ENCODE measurements around the gene HDAC9. TPM values are rescaled to one million over a fixed set of nuclear protein-coding genes. Genes with fewer than 3 reads are reported as not detected.

Gene HDAC9
- total RNA-seq, 1 donor from 2014 or later, result 3.6 TPM

GRCh38 chr7:18886832-18887231 lies 391.3 kb downstream of the HDAC9 start:
- no peak overlapping the region for H3K27ac Mint-ChIP-seq

GRCh38 chr7:18889436-18889835 lies 393.9 kb downstream of the HDAC9 start:
- no peaks in the 10 kb centered on the region for H3K36me3 Mint-ChIP-seq (ENCODE audit: insufficient read depth)
- H3K9me3 Mint-ChIP-seq (ENCODE audit: low read depth), result no peaks in the 10 kb centered on the region
- H3K27me3 Mint-ChIP-seq, result no peaks in the 10 kb centered on the region
- no peak overlapping the region for H3K4me3 Mint-ChIP-seq (ENCODE audit: low read depth)
- no peak for TF ChIP-seq CTCF (IDR thresholded peaks at IDR 0.05; ENCODE audit: unreplicated experiment)
- H3K4me1 Mint-ChIP-seq (ENCODE audit: low read depth), result no peaks in the 10 kb centered on the region
- DNase-seq (ENCODE audit: low spot score, unreplicated experiment), result no peak
- H3K27ac Mint-ChIP-seq, result no peak overlapping the region

More at GRCh38 chr7:18886832-18887231, 391.3 kb downstream of the HDAC9 start:
- H3K4me1 Mint-ChIP-seq (ENCODE audit: low read depth), result no peaks in the 10 kb centered on the region
- H3K9me3 Mint-ChIP-seq (ENCODE audit: low read depth), result no peaks in the 10 kb centered on the region
- no peaks in the 10 kb centered on the region for H3K36me3 Mint-ChIP-seq (ENCODE audit: insufficient read depth)
- no peaks in the 10 kb centered on the region for H3K27me3 Mint-ChIP-seq
- no peak overlapping the region for H3K4me3 Mint-ChIP-seq (ENCODE audit: low read depth)
- TF ChIP-seq CTCF (IDR thresholded peaks at IDR 0.05; ENCODE audit: unreplicated experiment), result no peak
- no peak for DNase-seq (ENCODE audit: low spot score, unreplicated experiment)

DNA sequence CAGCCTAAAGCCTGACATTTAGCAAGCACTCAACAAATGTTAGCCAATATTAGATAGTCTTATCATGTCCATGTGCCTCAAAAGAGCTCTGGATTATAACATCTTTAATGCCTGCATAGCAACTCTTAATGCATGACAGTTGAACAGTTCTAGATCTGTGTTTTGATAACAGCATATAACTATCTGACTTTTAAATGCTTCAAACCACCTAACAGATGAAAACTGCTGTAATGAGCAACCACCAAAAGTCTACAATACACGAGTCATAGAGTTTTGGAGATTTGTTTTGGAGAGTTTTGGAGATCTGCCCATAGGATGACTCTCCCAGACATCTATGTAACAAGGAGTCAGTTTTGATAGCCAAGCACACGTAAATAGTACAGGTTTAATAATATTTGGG lies 394.6 kb downstream of the HDAC9 start:
- Mint-ChIP-seq H3K4me1 (ENCODE audit: low read depth) (no peaks in the 10 kb centered on the region), H3K27ac (no peak overlapping the region), H3K4me3 (ENCODE audit: low read depth) (no peak overlapping the region), H3K27me3 (no peaks in the 10 kb centered on the region), H3K36me3 (ENCODE audit: insufficient read depth) (no peaks in the 10 kb centered on the region), H3K9me3 (ENCODE audit: low read depth) (no peaks in the 10 kb centered on the region)
- DNase-seq (ENCODE audit: low spot score, unreplicated experiment), result no peak
- no peak for TF ChIP-seq CTCF (IDR thresholded peaks at IDR 0.05; ENCODE audit: unreplicated experiment)

DNA sequence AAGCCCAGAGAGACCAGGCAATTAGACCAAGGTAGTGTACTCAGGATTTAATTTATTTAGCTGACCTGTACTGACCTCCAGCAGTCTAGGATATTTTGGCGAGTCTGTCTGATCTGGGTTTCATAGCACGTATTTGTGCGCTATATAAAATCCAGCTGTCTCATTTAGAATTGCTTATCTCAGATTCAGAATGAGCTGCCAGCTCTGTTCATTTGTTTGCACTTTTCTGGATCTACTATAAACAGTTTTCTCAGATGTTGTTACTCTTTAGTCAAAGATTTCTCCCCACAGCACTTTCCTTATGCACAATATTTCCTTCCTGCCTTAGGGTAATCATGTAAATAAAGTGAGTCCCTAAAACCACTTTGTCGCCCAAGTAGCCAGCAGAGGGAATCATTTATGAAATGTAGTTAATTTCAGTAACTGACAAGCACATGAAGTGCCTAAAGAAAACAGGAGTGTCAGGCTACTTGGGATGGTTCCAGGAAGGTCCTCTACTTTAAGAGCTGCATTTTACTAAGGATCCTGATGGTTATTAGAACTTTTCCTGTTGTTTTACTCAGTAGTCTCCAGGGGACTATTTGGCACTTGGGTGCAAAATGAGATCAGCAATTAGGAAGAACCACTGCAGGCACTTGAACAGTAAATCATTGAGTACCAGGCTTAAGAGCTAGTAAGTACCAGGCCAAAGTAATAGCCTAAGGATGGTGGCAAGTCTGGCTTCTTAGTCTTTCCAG lies 395.5 kb downstream of the HDAC9 start:
- Mint-ChIP-seq H3K27ac (no peak overlapping the region), H3K4me1 (ENCODE audit: low read depth) (no peaks in the 10 kb centered on the region), H3K27me3 (no peaks in the 10 kb centered on the region), H3K4me3 (ENCODE audit: low read depth) (no peak overlapping the region), H3K9me3 (ENCODE audit: low read depth) (no peaks in the 10 kb centered on the region), H3K36me3 (ENCODE audit: insufficient read depth) (no peaks in the 10 kb centered on the region)
- no peak for DNase-seq (ENCODE audit: low spot score, unreplicated experiment)
- no peak for TF ChIP-seq CTCF (IDR thresholded peaks at IDR 0.05; ENCODE audit: unreplicated experiment)

DNA sequence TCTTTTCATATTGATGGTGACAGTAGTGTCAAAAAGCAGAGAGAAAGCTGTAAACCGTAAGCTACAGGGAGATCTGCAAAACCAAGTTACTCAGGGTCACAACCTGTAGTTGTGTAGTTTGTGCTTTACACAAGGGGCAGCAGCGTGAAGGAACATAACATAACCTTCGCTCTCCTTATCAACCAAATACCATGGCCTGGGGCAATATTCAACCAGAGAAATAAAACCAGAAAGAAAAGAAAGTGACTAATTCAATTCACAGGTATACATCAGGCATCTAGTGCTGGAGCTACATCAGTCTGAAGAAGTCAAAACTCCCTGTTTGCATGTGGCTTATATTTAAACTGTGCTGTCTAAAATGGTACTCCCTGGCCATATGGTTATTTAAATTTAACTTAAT lies 397.6 kb downstream of the HDAC9 start:
- no peak overlapping the region for H3K27ac Mint-ChIP-seq
- no peaks in the 10 kb centered on the region for H3K4me1 Mint-ChIP-seq (ENCODE audit: low read depth)
- no peaks in the 10 kb centered on the region for H3K27me3 Mint-ChIP-seq
- no peaks in the 10 kb centered on the region for H3K36me3 Mint-ChIP-seq (ENCODE audit: insufficient read depth)
- no peak for TF ChIP-seq CTCF (IDR thresholded peaks at IDR 0.05; ENCODE audit: unreplicated experiment)
- no peak for DNase-seq (ENCODE audit: low spot score, unreplicated experiment)
- H3K9me3 Mint-ChIP-seq (ENCODE audit: low read depth), result no peaks in the 10 kb centered on the region
- no peak overlapping the region for H3K4me3 Mint-ChIP-seq (ENCODE audit: low read depth)

All from progenitor cell of endocrine pancreas (in vitro differentiated cells).